NCI-H1417 (cell line): ENCODE data around the gene RAPGEF5.
A peak's percentile ranks its signal among the peaks of the same experiment; 100 is the strongest.
"Not testable (repeated sequence)": the region's sequence is repeated elsewhere in the genome, so short reads cannot be mapped to it uniquely, and the experiment has no call there.

Experiments
- DNase-seq, 3 experiments: peaks; one replicate each; lab custom pipeline; 2025; lab: John Stamatoyannopoulos, UW

Gene RAPGEF5

GRCh38 chr7:22120391-22121053 is 236.4 kb downstream of the RAPGEF5 start:
- DNase-seq: peak; percentile 9 to 68 (median 23)

- DNase-seq: no peak
Measured at GRCh38 chr7:22117222-22117621, 239.7 kb downstream of the RAPGEF5 start.

GRCh38 chr7:22116451-22117030 is 240.4 kb downstream of the RAPGEF5 start:
- DNase-seq: no peak

GRCh38 chr7:22115689-22116088 is 241.3 kb downstream of the RAPGEF5 start:
- no peak for DNase-seq

GRCh38 chr7:22114440-22114981 is 242.4 kb downstream of the RAPGEF5 start:
- DNase-seq: no peak

GRCh38 chr7:22113041-22113440 is 243.9 kb downstream of the RAPGEF5 start:
- DNase-seq: no peak

- no peak for DNase-seq
Measured at GRCh38 chr7:22111661-22112060, 245.3 kb downstream of the RAPGEF5 start.

- DNase-seq: peak in 1 of 3 experiments; percentile 37
Measured at GRCh38 chr7:22110881-22111280, 246.1 kb downstream of the RAPGEF5 start.

- peak; percentile 75 to 94 (median 78) for DNase-seq
Measured at GRCh38 chr7:22110227-22110839, 246.6 kb downstream of the RAPGEF5 start.

GRCh38 chr7:22109761-22110160 is 247.2 kb downstream of the RAPGEF5 start:
- peak in 1 of 3 experiments; percentile 34 for DNase-seq

GRCh38 chr7:22108151-22108845 is 248.7 kb downstream of the RAPGEF5 start:
- DNase-seq: no peak

- no peak for DNase-seq
Measured at GRCh38 chr7:22105550-22105949, 251.4 kb downstream of the RAPGEF5 start.

- DNase-seq: peak in 2 of 3 experiments; percentile 26 to 74
Measured at GRCh38 chr7:22094413-22095342, 262.3 kb downstream of the RAPGEF5 start.

- no peak for DNase-seq
Measured at GRCh38 chr7:22093936-22094335, 263.0 kb downstream of the RAPGEF5 start.

- no peak for DNase-seq
Measured at GRCh38 chr7:22093001-22093400, 264.0 kb downstream of the RAPGEF5 start.

- DNase-seq: not testable (repeated sequence)
Measured at GRCh38 chr7:22090958-22091525, 265.9 kb downstream of the RAPGEF5 start.

GRCh38 chr7:22090512-22090911 is 266.4 kb downstream of the RAPGEF5 start:
- no peak for DNase-seq

- no peak for DNase-seq
Measured at GRCh38 chr7:22090107-22090506, 266.8 kb downstream of the RAPGEF5 start.

GRCh38 chr7:22088827-22089226 is 268.1 kb downstream of the RAPGEF5 start:
- no peak for DNase-seq

GRCh38 chr7:22087861-22088260 is 269.1 kb downstream of the RAPGEF5 start:
- DNase-seq: no peak

GRCh38 chr7:22083704-22084240 is 273.2 kb downstream of the RAPGEF5 start:
- no peak for DNase-seq
